Measurements from ENCODE around the gene DUSP23.

DUSP23 gene

DNA sequence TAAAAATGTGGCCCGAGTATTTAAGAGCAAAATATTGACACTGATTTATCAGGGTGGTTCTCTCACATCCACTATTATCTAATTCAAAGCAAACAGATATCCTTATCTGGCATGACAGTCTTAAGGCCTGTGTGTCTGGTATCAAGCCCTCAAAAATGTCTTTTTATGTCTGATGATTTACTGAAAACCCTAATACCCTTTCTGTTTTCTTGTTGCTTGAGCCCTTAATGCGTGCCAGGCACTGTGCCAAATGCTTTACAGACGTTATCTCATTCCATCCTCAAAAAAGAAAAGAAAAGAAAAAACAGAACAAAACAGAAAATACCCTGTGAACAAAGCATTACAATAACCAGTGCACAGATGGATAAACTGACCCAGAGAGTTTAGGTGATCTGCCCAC lies 5.7 kb downstream of the DUSP23 start:
- DNase-seq, result no peak

DNA sequence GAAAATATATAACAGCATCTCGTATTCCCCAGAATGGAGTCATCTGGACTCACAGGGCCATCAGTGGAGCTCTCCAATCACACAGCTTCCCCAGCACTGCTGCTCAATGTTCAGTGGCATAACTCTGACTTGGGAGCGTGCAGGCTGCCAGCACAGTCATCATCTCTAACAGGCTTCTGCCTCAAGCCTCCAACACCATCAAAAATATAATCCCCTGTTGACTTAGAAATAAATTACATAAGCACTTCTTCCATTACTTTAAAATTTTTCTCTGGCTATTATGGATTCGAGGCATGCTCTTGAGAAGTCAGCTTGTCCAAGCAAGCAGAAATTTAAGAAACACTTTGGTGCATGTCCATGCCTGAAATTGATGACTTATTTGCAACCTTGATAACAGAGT lies 6.2 kb downstream of the DUSP23 start:
- peak; percentile 14 for DNase-seq

DNA sequence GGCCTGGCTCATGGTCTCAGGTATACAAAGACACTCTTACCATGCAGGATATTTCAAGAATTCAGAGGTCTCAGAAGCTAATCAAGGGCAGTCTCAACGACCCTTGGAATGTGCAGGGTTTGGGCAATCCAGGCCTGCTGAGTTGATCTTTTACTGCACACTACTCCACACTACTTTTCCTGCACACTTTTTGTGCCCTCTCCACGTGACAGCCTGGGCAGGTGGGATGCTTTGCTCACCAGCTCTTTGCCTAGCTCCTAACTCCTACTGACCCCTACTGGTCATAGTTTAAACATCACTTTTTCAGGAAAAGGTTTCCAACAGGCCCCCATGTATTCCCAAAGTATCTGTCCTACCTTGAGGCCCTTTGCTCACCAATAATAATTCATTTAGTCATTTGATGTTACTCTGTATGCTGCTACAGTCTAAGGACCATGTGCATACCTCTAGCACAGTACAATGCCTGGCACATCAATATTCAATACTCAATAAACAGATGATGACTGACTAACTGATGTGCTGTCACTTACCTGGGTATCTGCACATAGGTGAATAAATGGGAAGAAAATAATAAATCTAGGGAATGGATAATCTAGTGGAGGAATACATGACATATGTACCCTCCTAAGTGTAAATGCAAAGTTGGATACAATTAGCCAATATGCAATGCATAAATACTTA lies 9.6 kb downstream of the DUSP23 start:
- peak; percentile 6 for DNase-seq

DNA sequence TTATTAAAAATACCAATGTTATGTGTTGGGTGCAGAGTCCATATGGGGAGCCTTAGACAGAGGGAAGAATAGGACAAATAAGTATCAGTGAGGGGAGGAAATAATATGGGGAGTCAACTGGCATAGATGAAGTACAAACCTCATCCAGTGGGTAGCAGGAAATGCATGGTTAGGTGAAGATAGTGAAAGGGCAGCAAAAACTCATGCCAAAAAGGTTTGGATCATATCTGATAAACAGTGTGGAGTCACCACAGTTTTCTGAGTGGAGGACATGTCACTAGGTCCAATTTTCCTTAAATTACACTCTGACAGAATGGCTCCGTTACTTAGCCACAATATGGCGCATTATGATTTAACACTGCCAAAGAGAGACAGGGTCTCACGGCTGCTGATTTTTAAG lies 10.3 kb downstream of the DUSP23 start:
- no peak for DNase-seq

DNA sequence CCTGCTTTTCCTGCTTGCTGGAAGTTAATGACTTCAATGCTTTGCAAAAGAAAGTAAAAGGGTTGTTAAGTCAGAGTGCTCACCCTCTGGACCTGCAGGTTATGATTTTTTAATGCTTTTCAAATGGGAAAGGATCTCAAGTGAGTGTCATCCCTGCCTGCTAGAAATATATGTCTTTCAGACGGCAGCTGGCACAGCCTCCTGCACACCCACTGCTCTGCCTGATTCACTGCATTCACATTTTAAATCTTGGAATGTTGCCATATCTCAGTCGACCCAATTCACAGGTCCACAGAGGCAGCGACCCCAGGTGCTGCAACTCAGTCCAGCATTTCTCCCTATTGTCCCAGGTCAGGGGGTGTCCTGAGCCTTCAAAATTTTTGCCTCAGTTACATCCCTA lies 10.7 kb downstream of the DUSP23 start:
- DNase-seq, result no peak

DNA sequence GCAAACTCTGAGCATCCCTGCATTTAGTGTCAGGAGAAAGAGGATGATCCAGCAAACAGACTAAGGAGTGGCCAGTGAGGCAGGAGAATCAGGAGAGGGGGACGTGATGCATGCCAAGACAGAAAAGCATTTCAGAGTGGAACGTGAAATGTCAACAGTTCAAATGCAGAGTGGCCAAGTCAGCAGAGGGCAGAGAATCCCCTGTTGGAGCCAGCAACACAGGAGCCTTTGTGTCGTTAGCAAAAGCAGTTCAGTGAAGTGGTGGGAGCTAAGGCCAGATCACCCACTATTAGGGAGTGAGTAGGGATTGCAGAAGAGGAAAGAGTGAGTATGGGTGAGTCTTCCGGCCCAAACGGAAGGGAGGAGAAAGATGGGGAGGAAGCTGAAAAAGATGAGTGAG lies 14.8 kb downstream of the DUSP23 start:
- DNase-seq, result no peak

DNA sequence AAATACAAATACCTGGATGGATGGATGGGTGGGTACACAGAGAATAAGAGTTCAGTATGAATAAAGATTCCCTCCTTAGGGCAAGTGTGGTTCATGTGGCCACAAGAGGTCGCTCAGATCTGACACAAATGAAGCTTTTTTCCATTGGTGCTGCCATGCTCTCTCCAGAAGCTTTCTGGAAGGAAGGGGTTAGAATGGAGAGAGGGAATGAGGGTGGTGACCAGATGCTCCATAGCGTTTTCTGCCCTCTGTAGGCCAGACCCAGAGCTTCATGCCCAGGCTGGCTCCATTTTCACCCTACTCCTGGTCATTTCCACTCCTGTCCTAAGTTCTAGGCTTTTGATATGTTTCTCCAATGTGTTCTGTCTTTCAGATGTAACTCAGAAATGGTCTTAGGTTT lies 18.1 kb downstream of the DUSP23 start:
- DNase-seq, result peak; percentile 81

DNA sequence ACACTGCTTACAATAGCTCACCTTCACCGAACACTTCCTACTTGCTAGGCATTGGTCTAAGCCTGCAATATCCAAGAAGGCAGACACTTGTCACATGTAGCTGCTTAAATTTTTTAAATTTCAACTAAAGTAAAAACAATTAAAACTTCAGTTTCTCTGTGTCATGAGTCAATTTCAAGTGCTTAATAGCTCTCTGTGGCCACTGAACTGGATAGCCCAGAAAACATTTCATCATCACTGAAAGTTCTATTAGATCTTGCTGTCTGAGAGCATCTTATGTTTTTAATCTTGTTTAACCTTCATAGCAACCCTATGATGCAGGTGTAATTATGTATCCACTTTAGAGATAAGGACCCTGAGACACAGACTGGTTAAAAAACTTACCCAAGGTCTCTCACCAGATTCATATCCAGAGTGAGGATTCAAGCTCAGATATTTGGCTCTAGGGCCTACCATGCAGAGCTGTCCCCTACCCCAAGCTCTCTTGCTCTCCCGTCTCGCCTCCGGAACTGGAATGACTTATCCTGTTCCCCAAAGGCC lies 18.8 kb downstream of the DUSP23 start:
- no peak for DNase-seq

DNA sequence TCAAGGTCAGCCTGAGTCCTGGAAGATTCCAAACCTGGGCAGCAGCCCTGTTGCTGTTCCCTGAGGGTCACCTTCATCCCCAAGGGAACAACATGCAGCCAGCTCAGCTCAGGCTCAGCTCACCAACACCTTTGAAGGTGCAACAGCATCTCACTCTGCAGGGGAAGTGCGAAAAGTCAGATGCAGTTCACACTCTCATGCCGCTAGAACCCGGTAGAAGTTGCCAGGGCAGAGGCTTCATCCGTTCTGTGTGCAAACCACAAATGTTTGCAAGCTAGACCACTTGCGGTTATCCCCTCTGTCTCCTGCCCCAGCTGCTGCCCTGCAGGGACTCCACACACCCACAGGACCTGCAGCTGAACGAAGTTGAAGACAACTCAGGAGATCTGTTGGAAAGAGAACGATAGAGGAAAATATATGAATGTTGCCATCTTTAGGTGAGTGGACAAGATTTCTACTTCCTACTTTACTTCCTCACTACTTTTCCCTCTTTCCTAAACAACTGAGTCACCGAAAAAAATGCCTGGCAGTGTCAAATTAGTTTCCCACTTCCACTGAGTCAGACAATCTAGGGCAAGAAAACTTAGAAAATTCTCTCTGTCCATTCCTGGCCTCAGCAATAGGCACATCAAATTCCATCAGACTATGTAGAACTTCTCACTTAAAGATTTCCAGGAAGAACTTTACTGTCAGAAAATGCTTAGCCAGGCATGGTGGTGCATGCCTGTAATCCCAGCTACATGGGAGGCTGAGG lies 19.6 kb downstream of the DUSP23 start:
- peak; percentile 9 for DNase-seq

DNA sequence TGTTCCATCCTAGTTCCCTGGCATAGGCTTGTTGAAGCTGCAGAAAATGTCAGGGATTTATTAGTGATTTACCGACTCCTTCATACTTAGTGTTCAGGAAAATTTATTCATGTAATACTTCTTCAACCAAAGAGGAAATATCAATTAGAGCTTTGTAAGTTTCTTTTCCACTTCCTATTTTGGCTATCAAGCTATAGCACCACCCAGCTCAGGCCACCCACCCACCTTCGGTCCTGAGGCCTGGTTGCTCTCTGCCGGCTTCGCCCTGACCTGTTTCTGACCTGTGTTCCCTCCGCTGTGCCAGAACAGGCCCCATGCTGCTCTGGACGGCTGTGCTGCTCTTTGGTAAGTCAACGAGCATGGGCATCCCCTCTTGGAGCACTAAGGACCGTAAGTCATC lies 21.3 kb downstream of the DUSP23 start, which contains the start of gene FCRL6:
Gene FCRL6 (plus strand): TSS at position 250 of the 400 bp plus-strand sequence. CDS start 65 bp downstream, at position 315.
- no peak for DNase-seq

DNA sequence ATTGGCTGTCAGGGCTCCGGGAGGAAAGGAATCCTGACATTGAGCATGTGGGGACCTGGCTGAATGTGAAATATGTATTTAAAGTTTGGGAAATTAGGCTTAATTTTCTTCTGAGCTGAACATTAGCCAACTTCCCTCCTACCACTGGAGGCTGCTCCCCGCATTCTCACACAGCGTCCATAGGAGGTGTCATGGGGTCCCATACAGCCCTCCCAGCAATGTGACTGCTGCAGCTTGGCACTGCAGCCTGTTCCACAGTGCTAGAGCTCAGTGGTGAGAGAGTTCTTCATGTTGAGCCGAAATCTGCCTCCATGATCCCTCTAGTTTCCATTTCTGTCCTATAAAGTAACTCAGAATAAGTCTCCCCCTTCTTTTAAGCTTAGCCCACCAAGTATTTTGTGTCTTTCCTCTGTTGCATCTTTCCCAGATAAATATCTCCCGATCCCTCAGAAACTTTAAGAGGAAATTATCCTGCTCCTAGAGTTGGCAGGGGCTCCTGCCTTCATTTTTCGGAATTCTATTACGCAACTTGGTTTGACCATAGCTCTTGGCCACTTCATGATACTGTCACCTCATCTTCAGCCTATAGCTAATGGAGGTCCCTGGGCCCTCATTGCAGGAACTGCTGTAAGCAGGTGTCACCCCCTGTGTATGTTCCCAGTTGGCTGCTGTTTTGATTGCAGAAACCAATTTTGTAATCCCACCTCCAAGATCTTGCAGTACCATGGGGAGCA lies 23.4 kb downstream of the DUSP23 start:
- DNase-seq, result no peak

DNA sequence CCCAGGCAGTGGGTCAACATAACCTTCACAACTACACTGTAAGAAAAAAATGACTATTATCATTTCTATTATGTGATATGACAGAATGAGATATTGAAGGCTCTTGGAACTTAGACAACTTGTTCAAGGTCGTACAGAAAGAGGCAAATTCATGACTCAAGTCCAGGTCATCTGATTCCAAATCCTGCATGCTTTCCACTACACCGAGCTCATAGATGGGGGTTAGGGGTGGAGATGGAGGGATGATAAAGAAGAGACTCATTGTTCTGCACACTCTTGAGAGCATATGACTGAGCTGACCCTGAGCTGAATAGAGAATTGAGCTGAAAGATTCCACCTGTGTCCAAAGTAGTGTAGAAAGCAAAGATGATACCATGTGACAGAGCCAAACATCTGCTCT lies 24.2 kb downstream of the DUSP23 start:
- DNase-seq, result peak; percentile 21

DNA sequence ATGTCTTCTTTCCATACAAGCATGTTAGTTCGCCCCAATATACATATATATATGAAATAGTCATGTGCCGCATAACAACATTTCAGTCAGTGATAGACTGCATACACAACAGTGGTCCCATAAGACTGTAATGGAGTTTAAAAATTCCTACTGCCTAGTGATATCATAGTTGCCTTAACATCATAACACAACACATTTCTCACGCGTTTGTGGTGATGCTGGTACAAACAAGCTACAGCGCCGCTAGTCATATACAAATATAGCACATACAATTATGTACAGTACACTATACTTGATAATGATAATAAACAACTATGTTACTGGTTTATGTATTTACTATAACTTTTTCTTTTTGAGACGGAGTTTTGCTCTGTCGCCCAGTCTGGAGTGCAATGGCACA lies 35.2 kb downstream of the DUSP23 start:
- no peak for DNase-seq

DNA sequence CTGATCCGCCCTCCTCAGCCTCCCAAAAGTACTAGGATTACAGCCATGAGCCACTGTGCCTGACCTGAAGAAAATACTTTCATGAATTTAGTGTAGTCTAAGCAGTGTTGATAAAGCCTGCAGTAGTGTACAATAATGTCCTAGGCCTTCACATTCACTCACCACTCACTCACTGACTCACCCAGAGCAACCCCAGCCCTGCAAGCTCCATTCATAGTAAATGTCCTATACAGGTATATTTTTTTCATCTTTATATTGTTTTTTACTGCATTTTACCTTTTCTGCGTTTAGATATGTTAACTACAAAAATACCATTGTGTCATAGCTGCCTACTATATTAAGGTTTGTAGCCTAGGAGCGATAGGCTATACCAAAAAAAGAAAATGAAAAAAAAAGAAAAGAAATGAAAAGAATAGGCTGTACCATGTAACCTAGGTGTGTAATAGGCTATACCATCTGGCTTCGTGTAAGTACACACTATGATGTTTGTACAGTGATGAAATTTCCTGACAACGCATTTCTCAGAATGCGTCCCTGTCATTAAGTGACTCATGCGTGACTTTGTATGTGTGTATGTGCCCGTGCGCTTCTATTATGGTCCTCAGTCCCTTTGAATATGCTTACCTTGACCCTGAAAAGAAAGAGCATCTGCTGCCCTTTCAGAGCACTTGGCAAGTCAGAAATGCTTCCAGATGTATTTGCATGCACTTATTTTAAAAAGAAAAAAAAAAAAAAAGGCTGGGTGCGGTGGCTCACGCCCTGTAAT lies 36.7 kb downstream of the DUSP23 start:
- DNase-seq, result no peak

DNA sequence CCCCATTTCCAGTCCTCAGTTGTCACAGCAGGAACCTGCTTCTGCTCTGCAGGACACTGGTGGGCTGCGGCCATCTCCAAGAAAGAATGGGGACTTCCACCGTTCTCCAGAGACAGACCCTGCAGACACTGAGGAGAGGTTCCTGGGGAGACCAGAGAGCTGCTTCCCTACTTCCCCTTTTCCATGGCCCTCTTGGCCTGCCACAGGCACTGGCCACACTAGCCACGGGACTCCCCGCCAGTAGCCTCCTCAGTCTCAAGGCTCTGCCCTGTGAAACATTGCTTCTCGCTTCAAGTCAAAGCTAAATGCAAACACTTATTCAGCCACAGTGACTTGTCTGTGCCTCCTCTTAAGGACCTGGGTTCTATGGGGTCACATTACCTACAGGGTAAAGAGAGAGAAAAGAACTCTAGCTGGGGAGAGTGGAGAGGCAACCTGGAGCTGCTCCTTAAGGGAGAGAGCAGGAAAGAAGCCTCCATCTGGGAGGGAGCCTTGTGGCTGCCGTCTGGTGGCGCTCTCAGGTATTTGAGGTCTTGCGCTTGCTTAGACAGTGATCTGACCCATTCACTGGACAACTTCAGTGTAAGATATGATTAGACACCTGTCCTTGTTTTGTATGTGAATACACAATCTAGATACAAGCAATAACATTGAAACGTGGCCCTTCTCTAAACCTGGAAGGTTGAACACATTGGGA lies 40.6 kb downstream of the DUSP23 start:
- no peak for DNase-seq

DNA sequence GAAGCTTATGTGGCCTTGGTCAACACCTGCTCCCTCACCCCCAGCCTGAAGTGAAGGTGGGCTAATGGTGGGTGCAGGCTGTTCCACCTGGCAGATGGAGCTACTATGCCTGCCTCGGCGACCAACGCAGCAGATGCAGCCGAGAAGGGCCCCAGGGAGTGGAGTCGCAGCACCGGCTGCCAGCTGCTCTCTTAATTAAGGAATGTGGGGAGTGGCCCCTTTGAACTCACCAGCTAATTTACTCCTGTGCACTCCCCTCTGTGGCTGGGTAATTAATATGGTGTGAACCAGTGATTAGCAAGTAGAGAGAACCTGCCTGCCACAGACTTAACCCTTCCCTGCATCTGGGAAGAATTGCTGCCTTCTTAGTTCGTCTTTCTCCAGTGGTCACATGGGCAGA lies 42.6 kb downstream of the DUSP23 start:
- DNase-seq, result no peak

DNA sequence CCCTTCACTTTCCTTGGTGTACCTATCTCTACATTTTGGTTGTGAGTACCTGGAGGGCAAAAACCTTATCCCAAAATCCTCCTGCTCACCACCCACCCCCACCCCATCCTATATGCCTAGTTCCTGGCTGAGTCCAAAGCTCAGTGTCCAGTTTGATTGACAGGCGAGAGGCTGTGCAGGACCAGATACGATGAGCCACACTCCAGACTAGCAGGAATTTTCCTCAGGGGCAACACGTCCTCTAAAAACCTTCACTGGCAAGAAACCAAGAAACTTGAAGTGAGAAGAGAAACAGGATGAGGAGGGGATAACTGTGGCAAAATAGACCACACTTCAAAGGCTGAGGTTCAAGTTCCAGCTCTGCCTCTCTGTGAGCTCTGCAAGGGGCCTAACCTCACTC lies 44.8 kb downstream of the DUSP23 start:
- DNase-seq, result no peak

DNA sequence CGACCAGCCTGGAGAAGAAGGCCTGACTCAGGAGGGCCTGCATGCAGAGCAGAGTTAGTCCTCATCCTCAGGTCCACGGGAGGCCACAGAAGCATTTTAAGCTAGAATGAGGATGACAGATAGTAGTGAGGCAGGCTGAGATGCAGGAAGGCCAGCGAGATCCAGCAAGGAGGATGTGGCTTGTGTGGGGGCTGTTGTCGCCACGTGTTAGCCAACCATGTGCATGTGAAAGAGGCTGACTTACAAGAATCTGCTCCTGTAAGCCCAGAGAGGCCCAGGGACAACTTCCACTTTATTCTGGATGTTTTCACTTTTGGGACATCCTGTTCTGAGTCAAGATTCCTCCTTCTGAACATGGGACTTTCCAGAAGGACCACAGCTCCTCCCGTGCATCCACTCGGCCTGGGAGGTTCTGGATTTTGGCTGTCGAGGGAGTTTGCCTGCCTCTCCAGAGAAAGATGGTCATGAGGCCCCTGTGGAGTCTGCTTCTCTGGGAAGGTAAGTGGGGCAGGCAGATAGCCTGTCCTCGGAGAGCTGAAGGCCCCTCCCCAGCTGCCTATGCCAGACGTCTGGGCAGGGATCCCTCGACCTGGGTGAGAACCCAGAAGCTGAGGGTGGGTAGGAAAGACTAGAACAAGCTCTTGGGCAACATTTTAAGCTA lies 45.8 kb downstream of the DUSP23 start, which contains the start of gene SLAMF8:
Gene SLAMF8 (plus strand): TSS at position 433 of the 661 bp plus-strand sequence. CDS start 26 bp downstream, at position 459.
- peak; percentile 33 for DNase-seq

DNA sequence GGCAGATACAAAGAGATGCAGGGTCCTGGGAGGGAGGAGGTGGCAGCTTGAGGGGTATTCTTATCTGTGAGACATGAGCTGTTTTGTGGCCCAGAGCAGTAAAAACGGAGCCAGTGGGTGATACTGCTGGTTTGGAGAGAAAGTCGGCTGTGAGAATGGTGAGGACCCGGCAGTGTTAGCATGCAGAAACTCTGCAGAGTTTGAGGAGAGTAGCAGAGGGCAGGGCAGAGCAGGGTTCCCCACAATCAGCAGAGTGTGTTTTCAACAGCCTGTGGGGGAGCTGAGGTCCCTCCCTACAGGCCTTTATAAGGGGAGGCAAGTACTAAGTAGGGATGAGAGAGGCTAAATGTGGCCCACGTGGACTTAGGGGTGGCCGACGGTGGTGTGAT lies 46.3 kb downstream of the DUSP23 start:
- no peak for DNase-seq

DNA sequence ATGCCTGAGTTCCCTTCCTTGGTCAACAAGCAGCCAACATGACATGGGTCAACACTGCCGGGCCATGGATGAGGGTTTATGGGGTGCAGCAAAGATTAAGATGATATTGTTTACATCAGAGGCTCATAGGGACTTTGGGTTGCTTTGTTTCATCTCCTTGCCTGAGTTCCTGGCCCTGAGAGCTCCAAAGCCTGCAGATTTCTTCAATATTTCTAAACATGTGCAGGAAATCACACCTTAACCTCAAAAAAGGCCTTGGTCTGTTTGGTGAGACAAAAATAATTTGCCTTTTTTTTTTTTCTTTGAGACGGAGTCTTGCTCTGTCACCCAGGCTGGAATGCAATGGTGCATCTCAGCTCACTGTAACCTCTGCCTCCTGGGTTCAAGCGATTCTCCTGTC lies 46.8 kb downstream of the DUSP23 start:
- DNase-seq, result no peak

DNA sequence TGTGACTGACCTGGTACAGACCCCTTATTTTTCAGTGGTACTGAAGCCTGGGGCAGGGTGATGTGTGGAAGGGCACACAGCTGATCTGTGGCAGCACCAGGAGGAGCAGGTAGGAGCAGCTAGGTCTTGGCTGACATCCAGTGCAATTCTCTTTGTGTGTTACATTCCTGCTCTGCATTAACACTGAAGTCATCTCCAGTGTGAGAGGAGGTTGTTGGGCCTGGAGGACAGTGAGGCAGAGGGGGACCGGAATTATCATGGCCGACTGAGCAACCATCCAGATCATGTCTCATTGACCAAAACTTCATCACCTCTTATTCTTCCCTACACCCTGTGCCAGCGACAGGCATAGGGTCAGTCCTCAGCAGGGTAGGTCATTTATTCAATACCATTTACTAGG lies 47.4 kb downstream of the DUSP23 start:
- no peak for DNase-seq

All from fibroblast of skin of abdomen (primary cell).